Hepatocyte (in vitro differentiated cells): ENCODE data around the gene MAD2L1BP.

ENCODE experiments used
- CTCF ChIP-seq: fragments of 200-600 bp; sonication (generic); IDR thresholded peaks from 2 replicates; pipeline ENCODE4 v1.5.1; 2016; ENCODE audit warnings: antibody characterized with exemption, mild to moderate bottlenecking; ENCODE audit not compliant: poor library complexity
- EZH2 ChIP-seq: fragments of 200-600 bp; sonication (generic); IDR thresholded peaks from 2 replicates; pipeline ENCODE4 v1.6.1; 2016; ENCODE audit warnings: antibody characterized with exemption, mild to moderate bottlenecking, borderline replicate concordance

GRCh38 chr6:43608310-43608763, 27.3 kb upstream of the MAD2L1BP start:
- peak; percentile 77 for TF ChIP-seq CTCF
- no peak for TF ChIP-seq EZH2
